Measurements from ENCODE around the gene SEMA5B.

SEMA5B gene

DNA sequence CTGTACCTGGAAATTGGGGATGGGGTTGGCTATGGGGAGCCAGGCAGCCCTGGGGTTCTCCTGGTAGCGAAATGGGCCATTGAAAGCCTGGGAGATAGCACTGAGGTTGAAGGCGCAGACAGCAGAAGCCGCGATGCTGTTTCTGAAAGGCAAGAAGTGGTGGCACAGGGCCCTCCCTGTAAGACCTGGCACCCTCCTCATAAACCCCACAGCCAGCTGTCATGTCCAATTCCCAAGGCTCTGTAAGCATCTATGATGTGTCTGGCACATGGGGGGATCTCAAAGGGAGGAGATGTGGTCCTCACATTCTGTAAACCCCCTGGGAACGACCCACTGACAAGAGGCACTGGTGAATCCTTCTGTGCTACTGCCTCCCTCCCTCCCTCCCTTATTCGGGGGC, 104.0 kb downstream of the SEMA5B start:
- Histone ChIP-seq H3K4me1 (ENCODE audit: low read depth, poor library complexity, severe bottlenecking) (no peaks in the 10 kb centered on the region), H2AFZ (ENCODE audit: low read depth) (no peak overlapping the region), H3K27ac (no peak overlapping the region), H3K9ac (no peak overlapping the region), H3K4me3 (IDR thresholded peaks at IDR 0.05; ENCODE audit: insufficient read depth, low read depth, low read length) (no peak overlapping the region), H4K20me1 (ENCODE audit: insufficient read depth) (no peaks in the 10 kb centered on the region), H3K79me2 (ENCODE audit: insufficient read depth, low read depth) (no peaks in the 10 kb centered on the region), H3K4me2 (no peak overlapping the region), H3K27me3 (ENCODE audit: insufficient read depth, low read depth) (no peaks in the 10 kb centered on the region), H3K36me3 (ENCODE audit: insufficient read depth) (no peaks in the 10 kb centered on the region)
- TF ChIP-seq, protein P1, sequence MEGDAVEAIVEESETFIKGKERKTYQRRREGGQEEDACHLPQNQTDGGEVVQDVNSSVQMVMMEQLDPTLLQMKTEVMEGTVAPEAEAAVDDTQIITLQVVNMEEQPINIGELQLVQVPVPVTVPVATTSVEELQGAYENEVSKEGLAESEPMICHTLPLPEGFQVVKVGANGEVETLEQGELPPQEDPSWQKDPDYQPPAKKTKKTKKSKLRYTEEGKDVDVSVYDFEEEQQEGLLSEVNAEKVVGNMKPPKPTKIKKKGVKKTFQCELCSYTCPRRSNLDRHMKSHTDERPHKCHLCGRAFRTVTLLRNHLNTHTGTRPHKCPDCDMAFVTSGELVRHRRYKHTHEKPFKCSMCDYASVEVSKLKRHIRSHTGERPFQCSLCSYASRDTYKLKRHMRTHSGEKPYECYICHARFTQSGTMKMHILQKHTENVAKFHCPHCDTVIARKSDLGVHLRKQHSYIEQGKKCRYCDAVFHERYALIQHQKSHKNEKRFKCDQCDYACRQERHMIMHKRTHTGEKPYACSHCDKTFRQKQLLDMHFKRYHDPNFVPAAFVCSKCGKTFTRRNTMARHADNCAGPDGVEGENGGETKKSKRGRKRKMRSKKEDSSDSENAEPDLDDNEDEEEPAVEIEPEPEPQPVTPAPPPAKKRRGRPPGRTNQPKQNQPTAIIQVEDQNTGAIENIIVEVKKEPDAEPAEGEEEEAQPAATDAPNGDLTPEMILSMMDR (conservative IDR thresholded peaks at IDR 0.05; ENCODE audit: low read depth, low read length) = no peak

DNA sequence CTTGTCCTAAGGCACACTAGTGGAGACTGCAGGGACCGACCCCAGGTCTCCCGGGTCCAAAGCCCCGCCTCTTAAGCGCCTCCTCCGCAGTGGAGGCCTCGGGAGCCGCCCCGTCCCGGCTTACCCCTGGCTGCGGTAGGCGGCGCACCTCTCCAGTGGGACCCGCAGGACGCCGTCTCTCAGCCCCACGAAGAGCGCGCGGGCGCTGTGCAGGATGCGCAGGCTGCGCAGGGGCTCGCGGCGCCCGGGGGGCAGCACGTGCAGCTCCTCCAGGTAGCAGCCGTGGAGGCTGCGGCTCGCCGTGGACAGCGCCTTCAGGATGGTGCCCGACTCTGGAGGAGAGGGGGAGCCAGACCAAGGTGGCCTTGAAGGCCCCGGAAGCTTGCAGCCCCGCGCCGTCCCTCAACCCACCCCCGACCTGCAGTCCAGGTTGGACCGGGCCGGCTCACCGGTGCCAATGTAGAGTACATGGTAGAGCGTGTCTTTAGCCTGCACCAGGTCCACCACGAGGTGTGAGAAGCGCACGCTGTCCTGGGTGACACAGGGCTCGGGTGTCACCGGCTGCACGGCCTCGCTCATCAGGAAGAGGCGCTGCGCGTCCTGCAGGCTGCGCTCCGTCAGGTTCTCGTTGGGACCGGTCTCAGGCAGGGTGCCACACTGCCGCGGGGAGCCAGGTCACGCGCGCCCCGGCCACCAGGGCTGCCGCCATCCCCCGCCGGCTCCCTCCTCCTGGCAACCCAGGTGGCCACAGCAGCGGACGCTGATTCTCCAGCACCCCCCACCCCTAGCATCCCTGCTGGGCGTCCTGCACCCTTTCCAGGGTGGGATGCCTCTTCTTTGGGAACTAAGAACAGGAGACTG, 105.5 kb downstream of the SEMA5B start:
- H3K4me1 ChIP-seq (ENCODE audit: low read depth, poor library complexity, severe bottlenecking) = no peaks in the 10 kb centered on the region
- H3K9ac ChIP-seq = no peak overlapping the region
- H3K27ac ChIP-seq = no peak overlapping the region
- no peaks in the 10 kb centered on the region for H3K27me3 ChIP-seq (ENCODE audit: insufficient read depth, low read depth)
- H3K4me2 ChIP-seq = 0 out of 2 replicates have a peak overlapping the region, but pooled peaks have one; percentile 25
- H3K4me3 ChIP-seq (IDR thresholded peaks at IDR 0.05; ENCODE audit: insufficient read depth, low read depth, low read length) = no peak overlapping the region
- TF ChIP-seq, protein P1 (conservative IDR thresholded peaks at IDR 0.05; ENCODE audit: low read depth, low read length) = no peak; the same call in 1 of the 2 replicates
- no peaks in the 10 kb centered on the region for H3K36me3 ChIP-seq (ENCODE audit: insufficient read depth)
- no peaks in the 10 kb centered on the region for H3K79me2 ChIP-seq (ENCODE audit: insufficient read depth, low read depth)
- H2AFZ ChIP-seq (ENCODE audit: low read depth) = peak overlapping the region; percentile 49
- H4K20me1 ChIP-seq (ENCODE audit: insufficient read depth) = no peaks in the 10 kb centered on the region

DNA sequence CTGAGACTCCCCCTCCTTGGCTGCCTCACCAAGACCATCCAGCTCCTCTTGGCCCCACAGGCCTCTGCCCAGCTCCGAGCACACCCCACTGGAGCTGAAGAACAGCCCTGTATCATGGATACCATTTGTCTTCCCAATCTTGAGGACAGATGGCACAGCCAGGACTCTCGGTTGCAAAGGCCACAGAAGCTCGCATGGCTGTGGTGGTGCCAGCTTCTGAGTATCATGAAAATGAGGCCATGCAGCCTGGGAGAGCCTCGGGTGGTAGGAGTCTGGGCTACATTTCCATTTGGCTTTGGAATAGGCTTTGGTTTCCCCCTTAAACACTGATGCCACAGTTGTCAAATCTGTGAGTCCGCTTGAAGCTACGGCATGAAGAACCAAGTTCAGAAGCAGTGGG, 106.6 kb downstream of the SEMA5B start:
- H3K4me3 ChIP-seq (IDR thresholded peaks at IDR 0.05; ENCODE audit: insufficient read depth, low read depth, low read length) = no peak overlapping the region
- no peaks in the 10 kb centered on the region for H3K36me3 ChIP-seq (ENCODE audit: insufficient read depth)
- no peaks in the 10 kb centered on the region for H4K20me1 ChIP-seq (ENCODE audit: insufficient read depth)
- H3K4me1 ChIP-seq (ENCODE audit: low read depth, poor library complexity, severe bottlenecking) = peaks cover 8% of the 10 kb centered on the region
- H2AFZ ChIP-seq (ENCODE audit: low read depth) = no peak overlapping the region
- TF ChIP-seq, protein P1 (conservative IDR thresholded peaks at IDR 0.05; ENCODE audit: low read depth, low read length) = no peak
- H3K9ac ChIP-seq = no peak overlapping the region
- H3K27me3 ChIP-seq (ENCODE audit: insufficient read depth, low read depth) = no peaks in the 10 kb centered on the region
- no peak overlapping the region for H3K27ac ChIP-seq
- no peak overlapping the region for H3K4me2 ChIP-seq
- no peaks in the 10 kb centered on the region for H3K79me2 ChIP-seq (ENCODE audit: insufficient read depth, low read depth)

DNA sequence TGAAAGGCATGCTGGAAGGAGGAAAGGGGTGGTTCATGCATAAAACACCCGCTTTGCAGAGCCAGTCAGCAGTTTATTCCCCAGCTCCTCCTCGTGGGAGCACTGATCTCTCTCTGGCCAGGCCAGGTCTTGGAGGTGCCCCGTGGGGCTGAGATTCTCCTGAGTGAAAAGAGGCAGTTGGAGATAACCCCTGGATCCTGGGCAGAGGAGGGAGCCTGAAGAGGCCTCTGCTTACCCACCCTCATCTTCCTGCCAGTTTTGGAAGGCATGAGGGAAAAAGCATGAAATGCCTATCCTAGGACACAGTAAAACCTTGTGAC, 108.3 kb downstream of the SEMA5B start:
- Histone ChIP-seq H3K9ac (no peak overlapping the region), H3K27me3 (ENCODE audit: insufficient read depth, low read depth) (no peaks in the 10 kb centered on the region)

More for the DNA sequence above, 108.3 kb downstream of the SEMA5B start:
- Histone ChIP-seq H3K79me2 (ENCODE audit: insufficient read depth, low read depth) (no peaks in the 10 kb centered on the region), H3K4me2 (no peak overlapping the region), H3K4me3 (IDR thresholded peaks at IDR 0.05; ENCODE audit: insufficient read depth, low read depth, low read length) (no peak overlapping the region), H3K4me1 (ENCODE audit: low read depth, poor library complexity, severe bottlenecking) (peaks cover 20% of the 10 kb centered on the region), H3K36me3 (ENCODE audit: insufficient read depth) (no peaks in the 10 kb centered on the region), H4K20me1 (ENCODE audit: insufficient read depth) (no peaks in the 10 kb centered on the region), H2AFZ (ENCODE audit: low read depth) (no peak overlapping the region), H3K27ac (no peak overlapping the region)
- TF ChIP-seq, protein P1 (conservative IDR thresholded peaks at IDR 0.05; ENCODE audit: low read depth, low read length) = no peak

Measured in KMS-11 (cell line).